Stimulated activated CD4-positive, alpha-beta T cell treated with anti-CD3 and anti-CD28 coated beads, Interleukin-12 subunit alpha, Interleukin-12 subunit beta, amount 100 ng/mL, for 48 hours (primary cell): Measurements from ENCODE around the gene KCNJ6.
"Not testable (repeated sequence)": the region's sequence is repeated elsewhere in the genome, so short reads cannot be mapped to it uniquely, and the experiment has no call there.

ENCODE experiments used
- DNase-seq, 3 donors: peaks; one replicate each; pipeline ENCODE4 v3.0.0-alpha.2; 2020; ENCODE audit warnings: low read depth in 2 of 3, low spot score in 1 of 3

The KCNJ6 gene

DNA sequence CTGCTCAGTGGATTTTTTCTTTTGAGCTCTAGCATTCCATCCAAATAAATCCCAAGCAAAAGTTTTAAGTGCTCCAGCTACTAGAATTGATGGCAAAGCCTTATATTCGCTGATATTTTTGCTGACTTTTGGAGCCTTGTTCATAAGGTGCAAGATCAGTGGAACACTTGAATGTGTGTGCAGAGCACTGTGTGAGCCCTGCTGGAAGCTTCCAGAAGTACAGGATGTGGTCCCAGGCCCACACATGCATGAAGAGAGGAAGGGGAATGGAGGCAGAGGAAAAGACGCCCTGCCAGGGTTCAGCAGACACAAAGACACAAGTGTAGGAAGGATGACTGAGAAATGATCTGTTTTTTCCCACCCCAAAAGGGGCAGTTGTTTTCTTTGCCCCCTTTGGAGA lies 169.4 kb downstream of the KCNJ6 start:
- DNase-seq: no peak

DNA sequence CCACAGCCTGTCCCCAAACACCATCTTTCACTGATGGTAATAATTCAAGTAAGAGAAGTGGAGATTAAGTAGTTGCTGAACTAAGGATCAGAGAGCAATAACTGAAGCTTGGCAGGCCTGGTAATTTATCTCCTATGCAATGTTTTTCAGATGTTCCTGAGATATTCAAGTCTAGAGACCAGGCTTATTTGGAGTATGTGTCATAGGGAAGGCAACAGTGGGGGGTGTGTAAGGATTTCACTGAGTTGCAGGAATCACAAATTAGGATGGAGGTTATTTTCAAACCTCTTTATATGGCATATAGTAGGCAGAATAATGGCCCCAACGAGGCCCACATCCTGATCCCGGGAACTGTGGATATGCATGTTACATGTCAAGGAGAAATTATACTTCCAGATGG lies 171.7 kb downstream of the KCNJ6 start:
- no peak for DNase-seq

DNA sequence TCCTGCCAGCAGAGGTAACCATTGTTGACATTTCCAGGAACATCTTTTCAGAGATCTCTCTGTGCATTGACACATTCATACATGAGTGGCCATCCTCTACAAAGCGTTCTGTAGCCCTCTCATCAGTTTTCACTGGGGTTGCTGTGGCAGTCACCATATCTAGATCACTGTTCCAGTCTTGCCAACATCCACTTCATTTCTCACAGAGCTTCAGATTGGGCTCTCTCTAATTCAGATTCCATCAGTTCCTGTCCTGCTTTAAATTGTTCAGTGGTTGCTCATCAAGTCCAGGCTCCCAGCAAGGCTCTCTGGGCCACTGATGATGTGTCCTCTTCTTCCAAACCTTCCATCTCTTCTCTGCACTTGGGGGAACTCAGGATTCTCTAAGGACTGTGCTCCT lies 173.7 kb downstream of the KCNJ6 start:
- DNase-seq: no peak

DNA sequence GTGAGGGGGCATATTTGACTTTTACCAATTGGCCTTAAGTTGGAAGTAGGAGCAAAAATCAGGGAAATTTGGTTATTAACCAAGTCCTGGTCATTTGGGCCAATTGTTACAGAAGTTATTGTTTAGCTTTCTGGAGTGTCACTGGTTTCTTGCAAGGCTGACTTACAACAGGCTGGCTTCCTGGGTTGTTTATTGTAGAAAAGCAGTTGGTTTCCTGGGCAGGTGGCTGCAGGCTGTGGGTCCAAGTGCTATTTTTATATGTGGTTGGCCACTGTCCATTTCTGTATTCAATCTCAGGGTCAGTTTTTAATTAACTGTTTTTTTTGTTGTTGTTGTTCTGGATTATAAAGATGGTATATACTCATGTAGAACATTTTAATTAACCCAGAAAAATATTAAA lies 174.1 kb downstream of the KCNJ6 start:
- no peak for DNase-seq

DNA sequence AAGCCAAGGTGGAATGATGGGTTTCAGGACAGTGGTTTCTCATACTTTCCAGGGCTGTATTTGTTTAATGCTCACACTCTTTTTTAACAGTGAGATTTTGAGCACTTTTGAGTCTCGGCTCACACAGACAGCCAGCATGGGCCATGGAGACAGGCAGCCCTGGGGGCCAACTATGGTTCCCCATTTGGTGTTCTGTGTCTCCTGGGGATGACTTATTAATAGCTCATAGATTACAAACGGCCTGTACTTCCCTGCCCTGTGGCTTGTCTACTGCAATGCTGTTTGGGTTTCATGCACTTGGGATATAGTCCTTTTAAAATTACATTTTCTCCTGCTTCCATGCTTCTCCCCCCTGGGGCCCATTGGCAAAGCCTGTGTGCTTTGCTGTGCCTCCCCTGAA lies 178.3 kb downstream of the KCNJ6 start:
- DNase-seq: no peak

DNA sequence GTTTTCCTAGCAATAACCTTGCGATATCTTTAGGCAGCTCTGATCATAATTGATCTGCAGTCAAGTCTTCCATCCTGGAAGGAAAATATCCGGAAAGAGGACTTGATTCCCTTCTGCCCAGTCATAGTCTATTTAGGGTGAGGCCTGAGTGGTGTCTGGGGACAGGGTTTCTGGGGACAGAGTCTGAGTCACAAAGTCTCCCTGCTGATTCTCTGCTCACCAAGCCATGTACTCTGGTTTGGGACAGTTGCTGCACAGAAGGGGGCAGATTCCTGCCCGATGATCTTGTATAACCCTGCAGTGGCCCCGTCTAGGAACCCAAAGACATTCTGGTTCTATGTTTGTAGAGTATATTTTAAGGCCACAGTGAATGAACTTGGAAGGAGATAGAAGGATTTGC lies 178.8 kb downstream of the KCNJ6 start:
- DNase-seq: no peak

DNA sequence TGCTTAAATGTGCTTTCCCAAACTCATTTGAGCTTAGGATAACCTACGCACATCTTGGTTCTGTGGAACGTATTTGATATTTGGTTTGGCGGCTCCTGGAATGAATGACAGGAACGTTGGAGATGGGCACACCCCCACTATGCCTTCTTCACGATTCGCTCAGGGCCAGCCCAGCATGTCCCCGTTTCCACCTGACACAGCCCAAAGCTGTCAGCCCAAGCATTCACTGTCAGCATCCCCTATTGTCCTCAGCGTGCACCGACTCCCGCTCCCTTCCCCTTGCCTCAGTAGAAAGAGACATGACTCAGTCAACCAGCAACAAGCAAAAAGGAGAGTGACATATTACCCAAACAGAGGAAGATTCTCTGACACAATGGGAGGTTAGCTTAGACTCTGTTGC lies 181.4 kb downstream of the KCNJ6 start:
- no peak for DNase-seq

DNA sequence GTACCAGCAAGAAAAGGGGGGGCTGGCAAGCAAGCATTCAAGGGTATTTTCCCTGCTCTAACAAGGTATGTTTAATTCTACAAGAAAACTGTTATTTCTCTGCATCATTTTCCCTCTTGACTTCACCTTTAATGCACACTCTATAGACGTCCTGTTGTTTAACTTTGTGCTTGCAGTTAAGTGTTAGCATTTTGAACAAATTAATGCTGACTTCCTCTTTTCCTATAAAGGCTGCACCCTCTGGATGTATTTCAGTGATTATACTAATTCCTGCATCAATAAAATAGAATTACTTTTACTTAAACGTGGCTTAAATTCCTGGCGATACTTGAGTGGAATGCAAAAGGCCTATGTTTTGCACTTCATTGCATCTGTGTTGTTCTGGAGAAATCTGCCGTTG lies 183.3 kb downstream of the KCNJ6 start:
- no peak for DNase-seq

DNA sequence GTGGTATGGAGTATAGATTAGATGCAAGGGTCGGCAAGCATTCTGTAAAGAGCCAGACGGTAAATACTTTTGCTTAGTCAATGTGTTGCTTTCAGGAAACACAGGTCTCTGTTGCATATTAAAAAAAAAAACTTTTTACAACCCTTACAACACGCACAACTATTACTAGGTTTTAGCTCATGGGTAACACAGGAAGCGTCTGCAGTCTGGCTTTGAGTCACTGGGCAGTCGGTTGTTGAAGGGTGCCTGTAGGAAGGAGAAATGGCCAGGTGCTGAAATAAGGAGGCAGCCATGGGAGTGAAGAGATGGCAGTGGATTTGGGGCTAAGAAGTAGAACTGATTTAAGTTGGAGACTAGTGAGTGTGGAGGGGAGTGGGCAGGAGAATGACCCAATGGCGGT lies 192.1 kb downstream of the KCNJ6 start:
- no peak for DNase-seq

DNA sequence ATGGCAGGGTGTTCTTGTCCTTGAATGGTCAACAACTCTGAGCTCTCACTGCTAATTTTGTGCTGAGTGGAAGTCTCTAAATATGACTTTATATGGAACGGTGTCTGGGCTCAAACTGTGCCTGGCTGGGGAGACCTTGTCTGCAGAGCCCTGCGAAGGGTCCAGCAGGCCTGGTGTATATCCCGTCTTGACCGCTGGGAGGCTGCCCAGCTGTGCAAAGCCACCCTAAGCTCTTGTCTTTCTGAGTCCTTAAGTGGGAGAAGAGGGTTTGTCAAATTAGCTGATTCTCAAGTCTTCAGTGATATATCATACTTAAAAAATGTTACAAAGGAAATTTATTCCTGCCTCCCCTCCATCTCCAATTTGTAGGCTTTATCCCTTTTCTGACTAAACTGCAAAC lies 198.7 kb downstream of the KCNJ6 start:
- DNase-seq: no peak

DNA sequence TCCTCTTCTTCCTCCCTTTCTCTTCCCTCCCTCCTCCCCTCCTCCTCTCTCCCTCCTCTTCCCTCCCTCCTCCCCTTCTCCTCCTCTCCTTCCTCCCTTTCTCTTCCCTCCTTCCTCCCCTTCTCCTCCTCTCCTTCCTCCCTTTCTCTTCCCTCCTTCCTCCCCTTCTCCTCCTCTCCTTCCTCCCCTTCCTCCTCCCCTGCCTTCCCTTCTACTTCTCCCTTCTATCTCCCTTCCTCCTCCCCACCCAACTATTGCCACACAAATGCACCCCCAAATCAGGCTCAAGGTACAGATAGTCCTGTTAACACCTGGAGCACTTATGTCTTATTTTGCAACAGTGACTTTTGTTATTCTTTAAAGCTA lies 203.7 kb downstream of the KCNJ6 start:
- not testable (repeated sequence) for DNase-seq

DNA sequence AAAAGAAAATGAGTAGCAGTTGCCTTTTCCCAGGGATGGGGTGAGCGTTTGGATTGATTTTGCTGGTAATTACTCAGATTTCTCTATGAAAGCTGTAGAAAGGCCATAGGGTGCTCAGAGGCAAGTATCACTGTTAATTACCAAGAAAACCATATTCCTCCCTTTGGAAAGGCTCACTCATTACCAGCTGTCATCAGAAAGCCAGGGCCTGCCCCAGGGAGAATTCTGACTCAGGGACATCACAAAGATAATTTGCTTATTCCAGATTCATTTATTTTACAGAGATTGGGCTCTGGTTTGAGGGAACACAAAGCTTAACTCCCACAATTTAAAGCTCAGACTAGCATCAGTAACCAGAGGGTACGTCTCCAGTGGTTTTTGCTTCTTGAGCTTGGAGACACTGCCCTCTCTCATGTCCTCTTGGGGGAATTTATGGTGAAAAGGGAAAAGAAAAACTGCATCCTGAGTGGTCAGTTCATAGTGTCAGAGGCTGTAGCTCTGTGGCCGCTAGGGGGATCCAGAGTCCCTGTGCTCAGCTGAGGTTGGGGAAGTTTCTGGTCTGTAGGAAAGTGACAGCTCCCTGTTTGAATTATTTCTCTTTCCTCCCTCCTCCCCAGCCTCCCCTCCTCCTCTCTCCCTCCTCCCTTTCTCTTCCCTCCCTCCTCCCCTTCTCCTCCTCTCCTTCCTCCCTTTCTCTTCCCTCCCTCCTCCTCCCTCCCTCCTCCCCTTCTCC lies 204.3 kb downstream of the KCNJ6 start:
- DNase-seq: peak; percentile 15 to 43 (median 37)

DNA sequence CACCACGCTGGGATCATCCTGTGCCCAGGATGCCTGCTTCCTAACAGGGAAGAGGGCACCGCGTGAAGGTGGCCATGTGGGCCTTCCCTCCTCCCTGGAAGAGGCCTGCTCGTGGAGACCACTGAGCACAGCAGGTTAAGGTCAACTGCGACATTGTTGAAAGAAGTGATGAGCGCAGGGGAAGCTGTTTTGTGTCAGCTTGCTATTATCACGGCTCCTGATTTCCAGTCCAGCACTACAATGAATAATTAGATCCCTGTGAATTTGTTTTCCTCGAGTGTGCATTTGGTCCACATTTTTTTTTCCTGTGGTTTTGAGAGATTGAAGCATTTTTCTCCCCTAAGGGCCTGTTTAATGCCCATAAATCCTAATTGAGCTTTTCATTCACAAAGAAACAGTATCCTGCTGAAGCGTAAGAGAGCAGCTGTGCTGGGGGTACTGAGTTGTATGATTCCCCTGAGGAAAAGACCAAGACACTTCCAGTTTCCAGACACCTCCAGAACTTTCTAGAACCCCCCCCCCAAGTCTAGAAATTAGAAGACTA lies 204.9 kb downstream of the KCNJ6 start:
- no peak for DNase-seq

DNA sequence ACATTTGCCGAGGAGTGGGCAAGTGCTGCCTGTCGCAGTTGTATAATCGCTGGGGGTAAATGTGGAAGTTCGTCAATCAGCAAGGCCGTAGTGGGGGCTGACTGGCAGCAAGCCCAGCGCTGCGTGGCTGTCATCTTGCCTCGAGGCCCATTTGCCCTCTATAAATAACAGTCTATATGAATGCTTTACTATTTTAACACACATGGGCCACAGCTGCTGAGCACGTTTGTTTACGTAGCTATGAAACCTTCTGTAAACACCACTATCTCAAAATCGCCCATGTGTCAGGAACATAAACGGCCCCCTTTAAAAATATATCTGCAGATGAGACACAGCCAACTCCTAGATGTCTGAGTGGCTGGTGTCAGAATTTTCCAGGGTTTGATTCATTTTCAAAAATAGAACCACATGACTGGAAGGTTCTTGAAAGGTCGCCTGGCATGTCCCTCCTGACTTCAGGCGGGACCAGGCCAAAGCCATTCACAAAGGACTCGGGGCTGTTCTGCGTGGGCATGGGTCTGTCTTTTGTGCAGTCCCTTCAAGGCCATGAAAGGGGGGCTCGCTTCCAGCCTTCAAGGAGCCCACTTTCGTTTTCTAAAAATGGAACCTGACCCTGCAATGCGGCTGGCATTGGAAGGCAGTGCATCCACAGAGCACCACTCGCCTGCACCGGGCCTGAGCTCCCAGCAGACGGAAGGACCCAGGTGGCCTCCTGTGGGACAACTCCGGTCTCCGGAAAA lies 205.5 kb downstream of the KCNJ6 start:
- no peak for DNase-seq

DNA sequence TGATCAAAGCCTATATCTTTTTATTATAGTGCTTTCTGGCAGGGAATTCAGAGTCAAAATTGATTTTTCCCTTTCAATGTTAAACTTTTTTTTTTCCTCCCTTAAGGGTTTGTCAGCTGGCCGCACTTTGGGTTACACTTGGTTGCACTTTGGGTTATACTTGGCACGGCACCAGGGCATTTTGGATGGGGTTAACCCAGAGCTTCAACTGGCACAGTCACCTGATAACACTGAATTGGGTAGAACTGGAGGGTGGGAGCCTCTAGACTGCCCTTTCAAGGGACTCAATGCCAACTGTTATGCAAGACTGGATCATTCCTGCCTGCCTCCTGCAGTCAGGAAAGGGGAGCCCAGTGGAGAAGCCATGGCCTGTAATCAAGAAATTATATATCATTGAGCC lies 211.5 kb downstream of the KCNJ6 start:
- no peak for DNase-seq

DNA sequence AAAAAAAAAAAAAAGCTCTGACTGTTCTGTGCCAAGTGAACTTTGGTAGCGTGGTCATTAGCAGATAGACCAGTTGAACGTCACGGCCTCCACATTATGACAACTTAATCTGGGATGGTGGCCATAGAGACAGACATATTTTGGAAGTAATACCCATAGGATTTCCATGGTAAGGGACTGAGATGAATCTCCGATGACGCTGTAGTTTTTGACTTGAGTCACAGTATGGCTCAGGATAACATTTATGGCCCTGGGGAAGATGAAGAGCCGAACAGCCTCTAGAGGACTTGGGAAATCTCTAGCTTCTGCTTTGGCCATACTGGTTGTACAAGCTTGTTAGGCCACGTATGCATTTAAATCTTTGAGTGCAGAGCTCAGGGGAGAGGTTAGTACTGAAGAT lies 214.0 kb downstream of the KCNJ6 start:
- DNase-seq: no peak

DNA sequence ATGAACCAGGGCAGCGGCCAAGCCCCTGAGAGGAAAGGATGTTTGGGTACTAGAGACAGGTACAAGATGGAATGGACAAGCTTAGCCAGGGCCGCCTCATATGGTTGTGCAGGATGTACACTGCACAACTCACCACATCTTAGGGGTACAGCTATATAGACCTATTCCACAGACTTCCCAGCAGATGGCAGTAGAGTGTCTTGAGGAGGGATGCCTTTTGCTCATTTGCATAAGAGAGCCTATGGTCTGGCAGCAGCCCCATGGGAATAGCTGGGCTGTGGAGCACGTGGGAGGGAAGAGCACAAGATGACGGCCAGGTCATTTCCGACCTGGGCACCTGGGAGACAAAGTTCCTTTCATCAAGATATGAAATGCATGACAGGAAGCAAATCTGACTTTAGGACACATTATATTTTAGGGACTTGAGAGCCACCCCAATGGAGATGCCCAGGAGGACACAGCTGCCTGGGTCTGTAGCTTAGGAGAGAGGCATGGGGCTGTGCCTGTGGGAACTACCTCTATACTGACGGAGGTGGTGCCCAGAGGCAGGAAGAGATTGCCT lies 215.5 kb downstream of the KCNJ6 start:
- DNase-seq: peak in 1 of 3 donors; percentile 22

DNA sequence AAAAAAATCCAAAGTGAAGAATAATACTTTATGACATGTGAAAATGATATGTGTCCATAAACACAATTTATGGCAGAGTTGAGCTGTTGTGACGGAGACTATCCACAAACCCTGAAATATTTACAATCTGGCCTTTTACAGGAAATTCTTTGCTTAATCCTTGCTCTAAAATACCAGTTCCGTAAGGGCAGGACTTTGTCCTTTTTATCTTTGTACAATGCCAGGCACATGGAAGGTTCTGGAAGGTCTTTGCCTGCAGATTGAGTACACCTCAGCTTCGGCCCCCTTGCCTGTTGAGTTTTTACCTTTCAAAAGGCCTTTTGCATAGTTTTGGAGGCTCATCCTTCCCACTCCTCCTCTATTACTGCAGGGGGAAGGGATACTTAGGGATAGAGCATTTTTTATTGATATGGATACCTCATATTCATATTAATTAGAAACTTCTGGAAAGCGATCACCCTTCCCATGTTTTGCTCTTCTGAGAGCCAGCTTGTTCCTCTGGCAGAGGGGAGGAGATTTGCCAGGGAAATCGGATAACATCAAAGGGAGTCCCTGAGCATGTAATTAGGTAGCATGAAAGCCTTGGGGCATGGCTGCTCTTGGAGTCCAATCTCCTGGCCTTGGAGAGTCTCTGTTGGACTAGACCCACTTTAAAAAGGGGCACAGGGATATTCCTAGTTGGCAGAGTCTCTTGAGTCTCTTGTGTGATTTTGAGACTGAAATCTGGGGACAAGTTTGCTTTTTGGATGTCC lies 217.1 kb downstream of the KCNJ6 start:
- DNase-seq: no peak

DNA sequence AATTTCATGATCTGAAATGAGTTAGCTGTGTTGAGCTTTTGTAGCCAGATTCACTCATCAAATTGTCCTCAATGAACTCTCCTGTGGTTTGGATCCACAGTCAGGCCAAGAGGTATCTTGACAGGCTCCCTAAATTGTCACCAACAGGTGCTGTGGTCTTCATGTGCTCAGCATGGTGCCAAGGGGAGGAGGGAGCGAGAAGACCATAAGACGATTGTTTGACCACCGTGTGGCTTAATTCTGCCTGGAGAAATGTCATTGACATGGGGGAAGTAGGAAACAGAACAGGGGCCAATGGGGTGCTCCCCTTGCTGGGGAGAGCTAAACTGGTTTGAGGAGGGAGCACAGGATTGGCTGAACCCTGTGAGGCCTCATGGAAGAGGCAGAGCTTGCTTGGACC lies 219.3 kb downstream of the KCNJ6 start:
- DNase-seq: no peak

DNA sequence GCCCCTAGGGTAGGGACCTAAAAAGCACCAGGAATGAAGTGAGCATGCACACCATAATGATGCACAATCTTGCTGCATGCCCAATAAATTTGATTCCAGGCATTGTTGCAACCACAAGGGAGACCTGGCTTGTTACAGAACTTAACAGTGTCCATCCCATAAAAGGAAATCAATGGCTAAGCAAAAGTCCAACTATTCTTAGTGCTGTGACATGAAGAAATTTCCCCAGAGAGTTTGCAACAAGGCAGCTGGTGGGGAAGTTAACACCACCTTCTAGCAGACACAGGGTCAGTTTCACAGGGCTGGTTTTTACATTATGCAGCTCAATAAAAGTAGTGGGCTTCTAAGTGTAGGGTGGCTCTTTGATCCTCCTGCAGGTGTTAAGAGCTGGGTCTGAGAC lies 221.1 kb downstream of the KCNJ6 start:
- no peak for DNase-seq

DNA sequence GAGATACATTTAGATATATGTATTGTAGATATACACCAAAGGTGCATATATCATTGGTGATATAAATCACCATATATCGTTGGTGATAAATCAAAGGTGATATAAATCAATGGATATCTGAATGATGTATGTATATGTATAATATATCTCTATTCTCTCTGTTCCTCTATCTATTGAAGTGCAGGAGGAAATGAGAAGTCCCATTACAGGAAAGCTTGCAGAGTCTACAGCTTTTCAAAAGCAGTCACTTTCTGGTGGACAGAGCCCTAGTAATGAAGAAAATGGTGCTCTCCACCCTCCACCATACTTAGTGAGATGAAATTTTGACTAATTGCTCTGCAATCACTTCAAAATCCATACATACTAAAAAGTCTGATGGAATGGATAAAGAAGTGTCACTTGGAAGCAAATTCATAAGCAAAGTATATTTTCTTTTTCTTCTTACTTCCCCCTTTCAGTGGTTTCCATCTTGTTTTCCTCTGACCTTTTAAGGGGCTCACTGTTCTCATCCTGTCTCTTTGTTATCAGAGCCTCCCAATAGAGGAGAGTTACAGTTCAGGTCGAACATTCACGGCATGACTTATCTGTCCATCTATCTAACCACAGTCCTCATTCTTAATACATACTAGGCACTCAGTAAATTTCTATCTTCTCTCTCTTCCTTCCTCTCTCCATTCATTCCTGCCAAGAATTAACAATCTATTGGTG lies 227.2 kb downstream of the KCNJ6 start:
- no peak for DNase-seq
